ENCODE data around the gene KRT9. TPM values are rescaled to one million over a fixed set of nuclear protein-coding genes. Genes with fewer than 3 reads are reported as not detected.

The KRT9 gene
- total RNA-seq, 2 donors from 2014 or later, result not detected

DNA sequence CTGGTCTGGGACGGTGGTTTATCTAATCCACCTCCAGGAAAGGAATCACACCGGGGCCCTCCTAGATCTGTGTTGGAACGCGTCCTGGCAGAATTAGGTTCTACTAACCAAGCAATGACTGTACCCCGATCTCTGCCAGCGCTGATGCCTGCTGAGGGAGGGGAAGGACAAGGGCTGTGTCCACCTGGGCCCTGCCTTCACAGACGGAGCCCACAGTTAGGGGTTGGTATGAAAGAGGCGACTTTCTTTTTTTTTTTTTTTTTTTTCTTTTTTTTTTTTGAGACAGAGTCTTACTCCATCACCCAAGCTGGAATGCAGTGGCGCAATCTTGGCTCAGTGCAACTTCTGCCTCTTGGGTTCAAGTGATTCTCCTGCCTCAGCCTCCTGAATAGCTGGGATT, 33.9 kb downstream of the KRT9 start:
- ATAC-seq, result peak in 1 of 2 donors; percentile 48
- intact Hi-C loops (cut with DNase I), result no loop called here
- DNase-seq, result no peak

DNA sequence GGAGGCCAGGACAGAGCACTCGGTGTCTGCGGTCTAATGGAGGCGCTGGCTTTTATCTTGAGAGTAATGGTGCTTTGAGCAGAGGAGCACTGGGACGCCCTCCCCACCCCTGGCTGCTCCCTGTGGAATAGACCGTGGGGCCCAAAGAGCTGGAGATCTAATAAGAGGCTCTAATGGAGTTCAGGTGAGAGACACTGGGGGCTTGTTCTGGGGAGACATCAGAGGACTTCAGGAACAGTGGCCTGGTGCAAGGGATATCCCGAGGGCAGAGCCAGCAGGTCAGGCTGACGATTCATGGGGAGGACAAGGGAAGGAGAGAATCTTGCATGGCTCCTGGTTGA, 34.3 kb downstream of the KRT9 start:
- intact Hi-C loops (cut with DNase I), result no loop called here
- DNase-seq (no peak), ATAC-seq (no peak)

DNA sequence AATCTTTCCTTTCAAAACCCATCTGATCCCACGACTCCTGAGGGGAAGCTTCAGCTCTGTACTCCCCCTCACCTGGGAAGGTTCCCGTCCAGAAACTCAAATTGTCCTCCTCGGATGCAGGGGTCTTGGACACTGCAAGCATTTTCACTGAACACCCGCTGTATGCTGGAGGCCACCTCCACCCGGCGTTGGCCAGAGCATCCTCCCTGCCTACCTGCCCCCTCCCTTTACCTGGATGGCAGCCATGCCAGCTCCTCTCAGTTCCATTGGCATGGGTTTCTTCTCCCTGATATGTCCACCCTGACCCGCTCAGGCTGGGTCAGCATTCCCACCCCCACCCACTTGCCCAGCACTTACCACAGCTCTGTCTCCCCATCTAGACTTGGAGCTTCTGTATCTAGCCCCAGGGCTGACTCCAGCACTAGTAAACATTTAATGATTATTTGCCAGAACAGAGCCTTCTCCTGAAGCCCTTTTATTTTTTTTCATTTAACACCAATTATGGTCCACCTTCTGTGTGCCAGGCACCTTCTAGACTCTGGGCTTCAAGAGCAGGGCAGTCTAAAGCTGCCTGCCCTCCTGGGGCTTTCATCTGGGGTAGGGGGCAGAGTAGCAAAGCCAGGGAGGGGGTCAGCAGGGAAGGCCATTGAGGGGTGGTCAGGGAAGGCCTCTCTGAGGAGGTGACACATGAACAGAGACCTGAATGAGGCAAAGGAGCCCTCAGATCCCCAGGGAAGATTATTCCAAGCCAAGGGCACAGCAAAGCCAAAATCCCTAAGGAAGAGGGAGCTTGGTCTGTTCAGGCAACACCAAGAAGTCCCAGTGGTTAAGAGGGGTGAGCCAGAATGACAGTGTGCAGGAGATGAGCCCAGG, 34.9 kb downstream of the KRT9 start:
- no peak for ATAC-seq
- intact Hi-C loops (cut with DNase I), result no loop called here
- DNase-seq, result no peak

DNA sequence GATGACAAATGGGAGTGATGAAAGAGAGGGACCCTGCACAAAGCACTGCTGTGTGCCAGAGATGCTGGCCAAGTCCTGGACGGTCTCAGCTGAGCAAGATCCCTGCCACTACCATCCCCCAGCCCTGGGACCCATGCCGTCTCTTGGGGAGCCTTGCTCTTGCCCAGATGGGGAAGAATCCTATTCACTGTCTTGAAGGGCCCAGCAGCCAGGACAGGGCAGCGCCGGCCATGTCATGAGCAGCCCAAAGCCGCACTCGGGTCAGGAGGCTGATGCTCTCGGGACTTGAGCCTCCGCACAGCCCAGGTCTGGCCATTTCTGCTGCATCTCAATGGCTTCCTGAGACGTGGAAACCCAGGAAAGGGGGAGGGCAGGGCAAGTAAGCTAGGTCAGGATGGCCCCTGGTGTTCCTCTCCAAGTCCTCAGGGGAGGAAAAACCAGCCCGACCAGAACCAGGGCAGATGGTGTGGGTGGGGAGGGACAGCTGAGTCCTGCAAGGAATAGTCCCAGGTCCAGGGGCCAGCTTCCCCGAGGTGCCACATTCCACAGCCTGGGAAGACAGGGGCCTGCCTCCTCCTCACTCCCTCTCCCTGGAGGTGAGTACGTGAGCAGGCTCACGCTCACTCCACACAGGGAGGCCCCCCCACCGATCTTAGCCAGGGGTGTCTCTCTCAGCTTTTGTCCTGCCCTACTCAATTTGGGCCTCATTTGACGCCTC, 35.9 kb downstream of the KRT9 start:
- intact Hi-C loops (cut with DNase I), result no loop called here
- DNase-seq (no peak), ATAC-seq (no peak)

DNA sequence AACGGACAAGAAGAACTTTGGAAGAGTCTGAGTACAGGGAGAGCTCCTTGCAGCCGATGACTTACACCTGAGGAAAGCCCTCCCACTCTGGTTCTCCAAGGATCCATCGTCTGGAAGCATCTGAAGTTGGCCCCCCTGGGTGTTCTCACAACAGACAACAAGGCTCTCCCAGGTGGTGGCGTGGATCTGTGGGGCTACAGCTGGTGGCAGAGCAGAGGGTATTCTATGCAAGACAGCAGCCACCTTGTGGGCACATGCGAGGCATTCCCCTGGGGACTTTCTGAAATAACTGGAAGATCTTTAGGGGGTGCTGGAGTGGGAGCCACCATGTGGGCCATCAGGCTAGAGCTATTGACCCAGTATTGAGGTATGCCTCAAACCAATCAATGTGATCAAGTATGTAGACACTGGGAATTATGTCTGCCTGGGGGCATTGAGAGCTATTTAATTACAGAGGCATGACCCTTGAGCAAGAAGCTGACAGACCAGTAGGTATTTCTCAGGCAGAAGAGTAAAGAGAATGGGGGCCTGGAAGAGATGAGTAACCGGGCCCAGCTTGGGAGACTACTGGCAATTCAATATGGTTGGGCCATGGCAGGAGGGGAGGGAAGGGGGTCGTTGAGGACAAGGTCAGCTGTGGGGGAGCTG, 36.8 kb downstream of the KRT9 start:
- ATAC-seq (no peak), DNase-seq (no peak)
- intact Hi-C loops (cut with DNase I), result no loop called here

DNA sequence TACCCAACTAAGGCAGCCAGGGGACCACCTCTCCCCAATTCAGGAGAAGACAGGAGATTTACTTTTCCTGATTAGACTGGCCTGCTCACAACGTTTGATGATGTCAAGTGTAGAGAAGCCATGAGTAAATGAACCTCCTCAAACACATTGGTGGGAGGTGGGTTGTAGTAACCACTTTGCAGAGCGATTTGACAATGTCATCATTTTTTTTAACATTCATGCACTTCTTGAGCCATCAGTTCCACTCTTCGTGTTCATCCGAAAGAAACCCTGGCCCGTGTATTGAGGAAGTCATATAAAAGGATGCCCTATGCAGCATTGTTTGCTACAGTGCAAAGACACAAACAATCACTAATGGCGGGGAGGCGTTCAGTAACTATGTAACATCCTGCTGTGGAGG, 38.2 kb downstream of the KRT9 start:
- ATAC-seq, result no peak
- intact Hi-C loops (cut with DNase I), result no loop called here

DNA sequence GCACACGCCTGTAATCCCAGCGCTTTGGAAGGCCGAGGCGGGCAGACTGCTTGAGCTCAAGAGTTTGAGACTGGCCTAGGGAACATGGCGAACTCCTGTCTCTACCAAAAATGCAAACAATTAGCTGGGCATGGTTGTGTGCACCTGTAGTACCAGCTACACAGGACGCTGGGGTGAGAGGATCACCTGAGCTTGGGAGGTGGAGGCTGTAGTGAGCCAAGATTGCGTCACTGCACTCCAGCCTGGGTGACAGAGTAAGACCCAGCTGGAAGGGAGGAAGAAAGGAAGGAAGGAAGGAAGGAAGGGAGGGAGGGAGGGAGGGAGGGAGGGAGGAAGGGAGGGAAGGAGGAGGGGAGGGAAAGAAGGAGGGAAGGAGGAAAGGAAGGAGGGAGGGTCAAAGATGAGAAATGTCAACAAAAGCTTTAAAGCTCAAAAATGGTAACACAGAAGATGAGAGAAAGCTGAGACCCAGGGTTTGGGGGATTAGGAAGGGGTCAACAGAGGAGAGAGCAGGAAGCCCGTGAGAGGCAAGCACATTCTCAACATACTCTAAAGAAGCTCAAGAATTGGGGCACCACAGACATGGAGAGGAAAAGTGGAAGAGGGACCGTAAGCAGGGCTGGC, 38.8 kb downstream of the KRT9 start:
- DNase-seq (no peak), ATAC-seq (no peak)
- intact Hi-C loops (cut with DNase I), result no loop called here

More for the DNA sequence above, 38.2 kb downstream of the KRT9 start:
- no peak for DNase-seq

DNA sequence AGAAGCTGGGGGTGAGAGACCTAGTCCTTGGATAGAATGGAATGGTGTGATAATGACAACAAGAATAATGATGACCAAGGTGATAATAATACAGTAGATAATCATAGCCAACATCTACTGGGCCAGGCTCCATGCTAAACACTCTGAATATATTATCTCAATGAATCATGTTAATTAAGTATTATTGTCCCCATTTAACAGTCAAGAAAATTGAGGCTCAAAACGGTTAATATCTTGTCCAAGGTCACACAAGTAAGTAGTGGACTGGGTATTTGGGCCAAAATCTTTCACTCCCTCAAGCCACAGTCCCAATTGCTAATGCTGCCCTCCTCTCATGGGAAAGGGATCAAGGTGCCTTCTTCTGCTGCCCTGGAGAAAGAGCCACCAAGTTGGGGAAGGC, 39.9 kb downstream of the KRT9 start:
- ATAC-seq (no peak), DNase-seq (no peak)
- intact Hi-C loops (cut with DNase I), result no loop called here

DNA sequence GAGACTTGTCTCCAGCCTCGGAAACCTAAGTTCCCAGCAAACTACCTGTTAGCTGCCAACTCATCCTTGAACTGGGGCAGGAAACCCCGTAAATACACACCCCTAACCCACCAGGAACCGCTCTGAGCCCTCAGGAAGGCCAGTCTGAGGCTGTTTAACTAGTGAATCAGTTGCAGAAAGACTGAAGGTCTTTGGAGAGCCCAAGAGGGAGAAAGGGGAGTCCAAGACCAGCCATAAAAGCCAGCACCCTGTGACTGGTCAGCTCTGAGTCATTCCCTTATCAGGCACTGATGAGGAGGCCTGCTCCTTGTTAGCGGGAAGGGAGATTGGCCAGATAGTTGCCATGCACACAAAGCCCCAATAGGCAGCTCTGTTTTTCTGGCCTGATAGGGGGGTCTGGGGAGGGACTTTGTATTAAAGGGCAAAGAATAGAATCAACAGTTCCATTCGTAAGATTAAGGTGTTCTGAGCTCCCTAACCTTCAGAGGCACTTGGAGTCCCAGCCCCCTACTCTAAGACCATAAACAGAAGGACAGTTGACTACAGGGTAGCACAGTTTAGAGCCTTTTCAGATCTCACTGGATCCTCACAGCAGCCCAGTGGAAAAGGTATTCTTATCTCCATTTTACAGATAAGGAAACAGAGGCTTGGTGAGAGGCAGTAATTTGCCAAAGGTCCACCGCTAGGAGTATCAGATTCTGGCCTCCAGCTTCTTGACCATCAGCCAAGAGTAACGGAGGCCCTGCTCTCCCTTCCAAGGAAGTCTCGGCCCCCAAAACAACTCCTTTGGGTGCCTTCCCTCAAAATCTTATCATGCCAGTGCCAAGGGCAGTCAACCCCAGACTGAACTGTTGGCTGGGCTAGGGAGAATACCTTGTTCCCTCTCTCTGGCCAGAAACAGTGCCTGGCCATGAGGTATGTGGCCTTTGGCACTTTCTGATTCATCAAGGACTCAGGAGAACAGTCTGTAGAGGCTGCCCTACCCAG, 41.5 kb downstream of the KRT9 start:
- DNase-seq (no peak), ATAC-seq (peak; percentile 35 to 80)
- intact Hi-C loops (cut with DNase I), result no loop called here

DNA sequence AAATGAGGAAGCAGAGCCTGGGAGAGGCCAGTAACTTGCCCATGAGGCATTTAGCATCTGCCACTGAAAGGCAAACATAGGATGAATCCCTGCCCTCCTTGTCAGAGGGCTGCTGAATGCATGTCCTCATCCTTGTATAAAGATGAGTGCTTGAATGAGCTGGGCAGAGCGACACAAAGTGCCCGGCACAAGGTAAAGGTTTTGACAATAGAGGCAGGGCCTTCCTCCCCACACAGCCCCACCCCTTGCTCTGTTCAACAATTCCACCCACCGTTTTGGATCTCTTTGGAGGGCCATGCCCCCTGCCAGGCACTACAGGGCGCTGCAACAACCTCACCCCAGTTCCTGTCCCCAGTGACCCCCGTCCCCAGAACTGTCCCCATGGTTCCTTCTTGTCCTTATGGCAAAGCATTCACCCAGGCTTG, 42.4 kb downstream of the KRT9 start:
- no peak for ATAC-seq
- no peak for DNase-seq
- intact Hi-C loops (cut with DNase I), result no loop called here

DNA sequence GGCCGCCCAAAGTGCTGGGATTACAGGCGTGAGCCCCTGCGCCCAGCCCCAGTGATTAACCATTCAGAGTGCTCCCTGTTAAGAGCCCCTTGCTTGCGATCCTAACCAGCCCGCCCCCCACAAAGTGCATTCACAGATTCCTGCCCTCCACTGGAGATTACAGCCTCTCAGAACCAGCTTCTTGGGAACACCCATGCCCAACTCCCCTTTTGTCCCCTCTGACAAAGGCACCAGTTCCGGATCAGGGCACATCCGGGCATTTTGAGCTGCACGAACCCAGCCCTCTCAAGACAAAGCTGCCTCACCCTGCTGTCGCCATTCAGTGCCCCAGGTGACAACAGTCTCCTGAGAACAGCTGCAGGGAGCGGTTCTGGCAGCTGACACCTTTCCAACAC, 42.9 kb downstream of the KRT9 start:
- intact Hi-C loops (cut with DNase I), result no loop called here
- ATAC-seq (no peak), DNase-seq (no peak)

DNA sequence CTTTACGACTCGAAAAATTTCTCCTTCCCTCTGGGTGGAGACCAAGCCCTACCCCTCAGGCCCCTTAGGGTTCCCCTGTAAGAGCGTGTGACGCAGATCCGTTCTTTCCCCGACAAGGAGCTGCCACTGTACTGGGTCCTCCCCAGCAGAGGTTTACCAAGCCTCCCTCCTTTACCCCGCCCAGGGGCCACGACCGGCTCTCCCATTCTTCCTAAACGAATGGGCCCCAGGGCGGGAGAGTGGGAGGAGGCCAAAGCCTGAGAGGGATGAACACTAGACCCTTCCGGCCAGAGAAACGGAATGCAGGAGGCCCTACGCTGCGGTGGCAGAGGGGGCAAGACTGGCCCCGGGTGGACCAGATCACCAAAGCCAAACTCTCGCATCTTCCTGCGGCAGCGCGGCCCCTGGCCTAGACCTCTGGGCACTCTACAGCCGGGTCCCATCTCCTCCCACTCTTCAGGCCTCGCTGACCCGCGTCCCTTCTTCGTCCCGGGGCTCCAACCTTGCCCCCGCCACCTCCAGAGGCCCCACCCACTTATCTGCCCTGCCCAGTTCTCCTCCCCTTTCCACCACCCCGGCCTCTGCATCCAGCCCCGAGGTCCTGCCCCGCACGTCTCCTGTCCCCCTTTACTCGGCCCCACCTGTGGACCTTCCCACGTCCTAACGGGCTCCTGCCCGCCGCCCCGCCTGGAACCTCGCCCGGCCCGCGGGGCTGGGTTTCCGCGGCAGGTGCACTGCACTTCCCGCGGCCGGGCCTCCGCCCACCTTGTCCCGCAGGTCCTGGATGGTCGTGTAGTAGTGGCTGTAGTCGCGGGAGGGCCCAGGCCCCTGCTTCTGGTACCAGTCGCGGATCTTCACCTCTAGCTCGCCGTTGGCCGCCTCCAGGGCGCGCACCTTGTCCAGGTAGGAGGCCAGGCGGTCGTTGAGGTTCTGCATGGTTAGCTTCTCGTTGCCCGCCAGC, 44.5 kb downstream of the KRT9 start:
- DNase-seq (no peak), ATAC-seq (peak; percentile 19 to 29)
- intact Hi-C loops (cut with DNase I), result no loop called here

DNA sequence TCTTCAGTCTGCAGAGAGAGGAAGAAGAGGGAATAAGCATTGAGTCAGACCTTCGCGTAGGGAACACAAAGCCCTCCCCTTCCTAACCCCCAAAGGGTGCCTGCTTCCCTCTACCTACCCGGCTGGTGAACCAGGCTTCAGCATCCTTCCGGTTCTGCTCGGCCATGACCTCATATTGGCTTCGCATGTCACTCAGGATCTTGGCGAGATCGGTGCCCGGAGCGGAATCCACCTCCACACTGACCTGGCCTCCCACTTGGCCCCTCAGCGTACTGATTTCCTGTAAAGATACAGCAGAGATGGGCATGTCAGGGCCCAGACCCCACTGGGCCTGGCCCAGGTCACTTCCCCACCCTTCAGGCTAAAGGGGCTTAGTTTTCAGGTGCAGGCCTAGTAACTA, 47.6 kb downstream of the KRT9 start:
- DNase-seq (no peak), ATAC-seq (no peak)
- intact Hi-C loops (cut with DNase I), result no loop called here

DNA sequence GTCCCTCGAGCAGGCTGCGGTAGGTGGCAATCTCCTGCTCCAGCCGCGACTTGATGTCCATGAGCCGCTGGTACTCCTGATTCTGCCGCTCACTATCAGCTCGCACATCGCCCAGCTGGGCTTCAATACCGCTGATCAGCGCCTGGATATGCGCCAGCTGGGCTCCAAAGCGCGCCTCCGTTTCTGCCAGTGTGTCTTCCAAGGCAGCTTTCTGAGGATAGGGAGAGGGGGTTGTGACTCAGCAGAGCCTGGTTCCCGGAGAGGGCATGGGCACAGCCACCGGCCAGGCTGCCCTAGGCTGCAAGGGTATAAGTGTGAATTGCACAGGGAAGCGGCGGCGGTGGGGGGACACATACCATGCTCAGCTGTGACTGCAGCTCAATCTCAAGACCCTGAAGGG, 48.1 kb downstream of the KRT9 start:
- intact Hi-C loops (cut with DNase I), result no loop called here
- DNase-seq, result no peak
- ATAC-seq, result no peak

DNA sequence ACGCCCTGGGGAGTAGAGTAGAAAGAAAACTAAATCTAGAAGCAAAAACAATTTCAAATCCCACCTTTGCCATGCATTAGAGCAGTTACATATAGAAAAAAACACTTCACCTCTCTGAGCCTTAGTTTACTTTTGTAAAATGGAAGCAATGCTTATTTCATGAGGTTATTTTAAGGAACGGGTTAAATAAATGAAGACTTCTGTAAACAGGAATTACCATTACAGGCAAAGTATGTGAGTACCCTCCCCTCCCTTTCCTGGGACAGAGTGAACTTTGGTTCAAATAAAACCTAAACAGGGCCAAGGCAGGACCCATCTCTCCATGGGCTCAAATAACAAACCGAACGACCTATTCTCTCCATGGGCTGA, 48.6 kb downstream of the KRT9 start:
- DNase-seq (no peak), ATAC-seq (no peak)

DNA sequence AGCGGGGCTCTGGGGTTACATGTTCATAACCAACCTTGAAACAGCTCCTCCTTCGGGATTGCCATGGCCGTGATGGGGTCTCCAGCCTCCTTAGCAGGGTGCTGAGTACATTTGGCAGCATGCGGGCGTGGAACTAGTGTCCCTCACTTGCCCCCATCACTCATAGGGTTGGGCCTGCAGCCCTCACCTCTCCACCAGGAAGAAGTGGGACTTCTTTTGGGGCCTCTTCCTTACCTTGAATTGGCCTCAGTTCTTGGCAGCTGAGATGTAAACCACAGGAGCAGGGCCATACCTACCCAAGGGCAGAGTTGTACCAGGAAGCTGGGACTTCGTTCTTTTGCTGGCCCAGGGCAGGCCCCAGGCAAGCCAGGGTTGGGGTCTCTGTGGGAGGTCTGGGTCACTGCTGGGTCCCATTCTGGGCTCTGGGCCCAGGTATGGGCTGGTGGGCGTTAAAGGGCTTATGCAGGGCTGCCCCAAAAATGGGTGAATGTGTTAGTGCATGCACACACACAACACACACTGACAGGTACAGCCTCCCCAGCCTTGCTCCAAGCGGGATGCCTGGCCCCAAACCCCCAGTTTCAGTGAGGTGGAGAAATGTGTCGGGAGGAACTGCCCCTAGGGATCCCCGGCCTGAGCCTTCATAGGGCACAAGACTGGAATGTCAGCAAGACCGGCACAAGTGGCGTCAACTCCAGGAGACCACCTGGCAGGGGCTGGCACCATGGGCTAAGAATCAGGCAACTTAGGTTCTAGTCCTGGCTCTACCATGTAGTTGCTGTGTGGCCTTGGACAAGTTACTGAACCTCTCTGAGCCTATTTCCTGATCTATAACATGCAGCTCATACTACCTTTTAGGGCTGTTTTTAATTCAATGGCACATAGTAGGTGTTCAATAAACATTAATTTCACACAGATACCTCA, 49.3 kb downstream of the KRT9 start:
- ATAC-seq, result no peak
- intact Hi-C loops (cut with DNase I), result no loop called here
- DNase-seq, result no peak

More for the DNA sequence above, 48.6 kb downstream of the KRT9 start:
- intact Hi-C loops (cut with DNase I), result no loop called here

All from left cardiac atrium (tissue), 4 donors.